Tibial nerve (tissue), 4 donors: ENCODE data around the gene FER1L5.

Experiments
- CTCF ChIP-seq, 5 experiments: fragments of 200-600 bp in 3 of 5; fragments of 450-650 bp in 2 of 5; sonication (generic) in 3 of 5; IDR thresholded peaks; one replicate each; pipeline ENCODE4 v1.5.1; 2016 to 2019; ENCODE audit warnings: antibody characterized with exemption in 5 of 5, mild to moderate bottlenecking in 3 of 5, moderate library complexity in 2 of 5
- EP300 ChIP-seq, 2 donors: sonication (generic); formaldehyde crosslinking; IDR thresholded peaks; one replicate each; pipeline ENCODE4 v1.6.1; 2017; ENCODE audit warnings: antibody characterized with exemption in 2 of 2, mild to moderate bottlenecking in 1 of 2
- POLR2A ChIP-seq, 2 donors: fragments of 450-650 bp; IDR thresholded peaks; one replicate each; pipeline ENCODE4 v1.6.1; 2017; ENCODE audit warnings: antibody characterized with exemption in 2 of 2, mild to moderate bottlenecking in 2 of 2, moderate library complexity in 2 of 2

- no peak for TF ChIP-seq CTCF (IDR thresholded peaks at IDR 0.05)
- TF ChIP-seq POLR2A (IDR thresholded peaks at IDR 0.05), result no peak
- TF ChIP-seq EP300 (IDR thresholded peaks at IDR 0.05), result no peak
These were observed 27.1 kb downstream of the FER1L5 start for GRCh38 chr2:96669539-96670215.
